SJSA1 (cell line): ENCODE results near the gene DCP1B. TPM values are rescaled to one million over a fixed set of nuclear protein-coding genes. Genes with fewer than 3 reads are reported as not detected.
A peak's percentile ranks its signal among the peaks of the same experiment; 100 is the strongest.

Experiments used
- DNase-seq, 2 experiments: peaks; one replicate each; pipeline ENCODE4 v3.0.0-alpha.2; 2015 to 2020; ENCODE audit warnings: low spot score in 2 of 2, low read depth in 1 of 2
- H3K27ac ChIP-seq: fragments of 250-450 bp; sonication (Bioruptor Pico); 2 replicates; pipeline ENCODE4 v1.5.1; 2020; ENCODE audit warnings: mild to moderate bottlenecking, moderate library complexity
- H3K27me3 ChIP-seq: fragments of 250-450 bp; sonication (Bioruptor Pico); replicated peaks from 2 replicates; pipeline ENCODE4 v1.5.1; 2020; ENCODE audit warnings: mild to moderate bottlenecking, moderate library complexity
- H3K36me3 ChIP-seq: fragments of 250-450 bp; sonication (Bioruptor Pico); 2 replicates; pipeline ENCODE4 v1.5.1; 2020; ENCODE audit warnings: mild to moderate bottlenecking
- H3K4me1 ChIP-seq: fragments of 250-450 bp; sonication (Bioruptor Pico); replicated peaks from 2 replicates; pipeline ENCODE4 v1.6.1; 2021; ENCODE audit warnings: mild to moderate bottlenecking
- H3K4me3 ChIP-seq: fragments of 250-450 bp; sonication (Bioruptor Pico); 2 replicates; pipeline ENCODE4 v1.5.1; 2020; ENCODE audit warnings: mild to moderate bottlenecking
- H3K9me3 ChIP-seq: fragments of 250-450 bp; sonication (Bioruptor Pico); replicated peaks from 2 replicates; pipeline ENCODE4 v1.5.1; 2020; ENCODE audit warnings: mild to moderate bottlenecking
- total RNA-seq: library from RNA; depleted of rRNA; stranded (reverse); fragments of >200 nt; shearing (Covaris generic); gene quantifications from 2 replicates; pipeline ENCODE4 v1.2.3, GENCODE V29; 2014

Gene DCP1B
- total RNA-seq, 1 experiment from 2014 or later, result 17.8 TPM

GRCh38 chr12:2034633-2035430 is 30.6 kb upstream of the DCP1B start:
- peak; percentile 69 to 83 for DNase-seq
- Histone ChIP-seq H3K9me3 (no peaks in the 10 kb centered on the region), H3K4me1 (peaks cover 6% of the 10 kb centered on the region), H3K27me3 (peaks cover 9% of the 10 kb centered on the region), H3K36me3 (no peaks in the 10 kb centered on the region), H3K4me3 (no peak overlapping the region), H3K27ac (no peak overlapping the region)

GRCh38 chr12:2032506-2032905 is 28.2 kb upstream of the DCP1B start:
- no peak overlapping the region for H3K27ac ChIP-seq
- no peak overlapping the region for H3K4me3 ChIP-seq
- H3K9me3 ChIP-seq, result no peaks in the 10 kb centered on the region
- peaks cover 6% of the 10 kb centered on the region for H3K4me1 ChIP-seq
- H3K27me3 ChIP-seq, result no peaks in the 10 kb centered on the region; the same call in 1 of the 2 replicates
- no peaks in the 10 kb centered on the region for H3K36me3 ChIP-seq
- no peak for DNase-seq

- no peak overlapping the region for H3K27ac ChIP-seq
- no peak for DNase-seq
- peaks cover 8% of the 10 kb centered on the region; the same call in 1 of the 2 replicates for H3K27me3 ChIP-seq
Observed at GRCh38 chr12:2029851-2030250, 25.6 kb upstream of the DCP1B start.

GRCh38 chr12:2027351-2027750 is 23.1 kb upstream of the DCP1B start:
- no peak for DNase-seq
- Histone ChIP-seq H3K4me3 (no peak overlapping the region), H3K27me3 (peaks cover 11% of the 10 kb centered on the region; the same call in 1 of the 2 replicates), H3K36me3 (no peaks in the 10 kb centered on the region), H3K4me1 (no peaks in the 10 kb centered on the region), H3K27ac (no peak overlapping the region), H3K9me3 (no peaks in the 10 kb centered on the region)

More at GRCh38 chr12:2029851-2030250, 25.6 kb upstream of the DCP1B start:
- H3K36me3 ChIP-seq, result no peaks in the 10 kb centered on the region
- H3K4me3 ChIP-seq, result no peak overlapping the region
- no peaks in the 10 kb centered on the region for H3K9me3 ChIP-seq
- H3K4me1 ChIP-seq, result peaks cover 2% of the 10 kb centered on the region; the same call in 1 of the 2 replicates

- H3K4me3 ChIP-seq, result no peak overlapping the region
- H3K27me3 ChIP-seq, result peaks cover 17% of the 10 kb centered on the region; the same call in 1 of the 2 replicates
- no peaks in the 10 kb centered on the region for H3K36me3 ChIP-seq
- no peak for DNase-seq
- no peak overlapping the region for H3K27ac ChIP-seq
- H3K4me1 ChIP-seq, result no peaks in the 10 kb centered on the region
- no peaks in the 10 kb centered on the region for H3K9me3 ChIP-seq
Observed at GRCh38 chr12:2023365-2023764, 19.1 kb upstream of the DCP1B start.

GRCh38 chr12:2020511-2020910 is 16.3 kb upstream of the DCP1B start:
- no peak for DNase-seq
- no peak overlapping the region for H3K27ac ChIP-seq
- H3K9me3 ChIP-seq, result no peaks in the 10 kb centered on the region
- no peaks in the 10 kb centered on the region for H3K36me3 ChIP-seq
- 0 out of 2 replicates have a peak, but pooled peaks cover 4% of the 10 kb centered on the region for H3K4me1 ChIP-seq
- 0 out of 2 replicates have a peak, but pooled peaks cover 9% of the 10 kb centered on the region for H3K27me3 ChIP-seq
- no peak overlapping the region for H3K4me3 ChIP-seq

GRCh38 chr12:2019126-2019525 is 14.9 kb upstream of the DCP1B start:
- Histone ChIP-seq H3K36me3 (no peaks in the 10 kb centered on the region), H3K27ac (no peak overlapping the region), H3K27me3 (0 out of 2 replicates have a peak, but pooled peaks cover 9% of the 10 kb centered on the region), H3K4me1 (0 out of 2 replicates have a peak, but pooled peaks cover 4% of the 10 kb centered on the region), H3K9me3 (no peaks in the 10 kb centered on the region), H3K4me3 (no peak overlapping the region)
- no peak for DNase-seq

GRCh38 chr12:2018391-2018790 is 14.1 kb upstream of the DCP1B start:
- Histone ChIP-seq H3K4me1 (0 out of 2 replicates have a peak, but pooled peaks cover 4% of the 10 kb centered on the region), H3K27ac (no peak overlapping the region), H3K4me3 (no peak overlapping the region), H3K36me3 (no peaks in the 10 kb centered on the region), H3K27me3 (0 out of 2 replicates have a peak, but pooled peaks cover 6% of the 10 kb centered on the region), H3K9me3 (no peaks in the 10 kb centered on the region)
- no peak for DNase-seq

- 0 out of 2 replicates have a peak, but pooled peaks cover 4% of the 10 kb centered on the region for H3K4me1 ChIP-seq
- H3K36me3 ChIP-seq, result no peaks in the 10 kb centered on the region
- DNase-seq, result no peak
- no peak overlapping the region for H3K4me3 ChIP-seq
- 0 out of 2 replicates have a peak, but pooled peaks cover 6% of the 10 kb centered on the region for H3K27me3 ChIP-seq
- H3K27ac ChIP-seq, result no peak overlapping the region
- no peaks in the 10 kb centered on the region for H3K9me3 ChIP-seq
Observed at GRCh38 chr12:2017546-2018337, 13.5 kb upstream of the DCP1B start.

- Histone ChIP-seq H3K9me3 (no peaks in the 10 kb centered on the region), H3K27ac (no peak overlapping the region), H3K36me3 (no peaks in the 10 kb centered on the region)
Observed at GRCh38 chr12:2016862-2017545, 12.7 kb upstream of the DCP1B start.

GRCh38 chr12:2014231-2014630 is 10.0 kb upstream of the DCP1B start:
- Histone ChIP-seq H3K9me3 (no peaks in the 10 kb centered on the region), H3K4me1 (peaks cover 9% of the 10 kb centered on the region)

More at GRCh38 chr12:2016862-2017545, 12.7 kb upstream of the DCP1B start:
- no peak overlapping the region for H3K4me3 ChIP-seq
- 0 out of 2 replicates have a peak, but pooled peaks cover 4% of the 10 kb centered on the region for H3K4me1 ChIP-seq
- DNase-seq, result no peak
- 0 out of 2 replicates have a peak, but pooled peaks cover 6% of the 10 kb centered on the region for H3K27me3 ChIP-seq

GRCh38 chr12:2013527-2014223 is 9.4 kb upstream of the DCP1B start:
- H3K9me3 ChIP-seq, result no peaks in the 10 kb centered on the region
- no peaks in the 10 kb centered on the region for H3K36me3 ChIP-seq
- no peak for DNase-seq
- peaks cover 15% of the 10 kb centered on the region for H3K4me1 ChIP-seq
- no peaks in the 10 kb centered on the region for H3K27me3 ChIP-seq
- H3K4me3 ChIP-seq, result no peak overlapping the region
- H3K27ac ChIP-seq, result no peak overlapping the region

More at GRCh38 chr12:2014231-2014630, 10.0 kb upstream of the DCP1B start:
- no peak for DNase-seq
- Histone ChIP-seq H3K4me3 (no peak overlapping the region), H3K27ac (no peak overlapping the region), H3K36me3 (no peaks in the 10 kb centered on the region), H3K27me3 (no peaks in the 10 kb centered on the region)

GRCh38 chr12:2013086-2013485 is 8.8 kb upstream of the DCP1B start:
- DNase-seq, result no peak
- Histone ChIP-seq H3K4me1 (peaks cover 21% of the 10 kb centered on the region), H3K27me3 (no peaks in the 10 kb centered on the region), H3K27ac (no peak overlapping the region), H3K4me3 (no peak overlapping the region), H3K9me3 (no peaks in the 10 kb centered on the region), H3K36me3 (no peaks in the 10 kb centered on the region)
